T-helper 22 cell (primary cell): ENCODE measurements around the gene PRRT3.
A peak's percentile ranks its signal among the peaks of the same experiment; 100 is the strongest.
"Not testable (repeated sequence)": the region's sequence is repeated elsewhere in the genome, so short reads cannot be mapped to it uniquely, and the experiment has no call there.

Experiments
- DNase-seq: peaks from one replicate; pipeline ENCODE4 v3.0.0-alpha.2; 2020; ENCODE audit warnings: low read depth

Gene PRRT3

DNA sequence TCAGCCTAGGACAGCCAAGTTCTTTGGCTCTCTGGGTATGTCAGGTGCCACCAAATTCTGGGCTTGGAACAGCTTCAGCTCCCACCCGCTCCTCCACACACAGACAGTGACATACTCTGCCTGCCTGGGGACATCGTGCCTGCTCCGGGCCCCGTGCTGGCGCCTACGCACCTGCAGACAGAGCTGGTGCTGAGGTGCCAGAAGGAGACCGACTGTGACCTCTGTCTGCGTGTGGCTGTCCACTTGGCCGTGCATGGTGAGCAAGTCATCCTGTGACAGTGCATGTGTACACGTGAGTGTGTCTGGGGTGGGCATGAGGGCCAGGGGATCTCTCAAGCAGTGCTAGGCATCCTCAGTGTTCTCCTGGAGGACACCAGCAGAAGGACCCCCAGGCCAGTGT is 34.4 kb downstream of the PRRT3 start:
- no peak for DNase-seq

DNA sequence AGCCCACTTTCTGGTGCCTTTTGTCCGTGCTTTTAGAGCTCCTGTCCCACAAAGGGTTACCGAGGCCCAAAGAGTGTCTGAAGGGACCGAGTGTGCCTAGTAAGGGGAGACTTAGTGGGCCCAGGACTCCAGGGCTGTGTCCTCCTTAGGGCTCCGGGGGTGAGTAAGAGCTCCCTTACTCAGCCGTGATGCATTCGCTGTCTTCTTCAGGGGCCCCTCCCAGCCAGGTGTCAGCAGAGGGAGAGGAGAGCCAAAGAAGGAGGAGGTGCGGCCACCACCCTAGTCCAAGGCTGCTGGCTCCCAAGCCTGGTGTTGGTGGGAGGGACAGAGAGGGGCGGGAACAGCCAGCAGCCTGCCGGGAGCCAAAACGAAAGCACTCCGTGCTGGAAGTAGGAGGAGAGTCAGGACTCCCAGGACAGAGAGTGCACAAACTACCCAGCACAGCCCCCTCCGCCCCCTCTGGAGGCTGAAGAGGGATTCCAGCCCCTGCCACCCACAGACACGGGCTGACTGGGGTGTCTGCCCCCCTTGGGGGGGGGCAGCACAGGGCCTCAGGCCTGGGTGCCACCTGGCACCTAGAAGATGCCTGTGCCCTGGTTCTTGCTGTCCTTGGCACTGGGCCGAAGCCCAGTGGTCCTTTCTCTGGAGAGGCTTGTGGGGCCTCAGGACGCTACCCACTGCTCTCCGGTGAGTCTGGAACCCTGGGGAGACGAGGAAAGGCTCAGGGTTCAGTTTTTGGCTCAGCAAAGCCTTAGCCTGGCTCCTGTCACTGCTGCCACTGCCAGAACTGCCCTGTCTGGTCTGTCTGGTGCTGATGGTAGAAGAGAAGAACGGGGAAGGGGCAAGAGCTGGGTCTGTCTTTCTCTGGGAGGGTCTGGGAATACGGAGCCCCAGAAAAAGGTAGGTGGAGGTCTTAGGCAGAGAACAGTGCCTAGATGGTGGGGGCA is 35.2 kb downstream of the PRRT3 start, which contains the start of gene IL17RC:
Gene IL17RC, plus strand, starts transcription at position 365 of the 947 bp plus-strand sequence. Its CDS starts 218 bp downstream, at position 583.
- DNase-seq: no peak

DNA sequence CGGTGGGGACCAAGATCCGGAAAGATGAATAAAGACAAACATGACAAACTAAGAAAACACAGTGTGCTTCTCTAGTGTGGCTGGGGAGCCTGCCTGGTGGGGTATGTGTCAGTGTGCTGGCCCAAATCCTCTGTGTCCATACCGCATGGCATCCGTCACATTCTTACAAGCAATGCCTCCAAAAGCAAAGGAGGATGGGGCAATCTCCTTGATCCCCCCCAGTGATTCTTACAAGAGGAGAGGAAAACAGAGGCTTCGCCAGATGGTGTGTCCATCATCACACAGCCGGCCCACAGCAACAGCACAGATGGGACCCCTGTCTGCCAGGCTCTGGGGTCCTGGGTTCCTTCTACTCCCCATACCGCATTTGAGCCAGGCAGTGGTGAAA is 35.9 kb downstream of the PRRT3 start:
- no peak for DNase-seq

DNA sequence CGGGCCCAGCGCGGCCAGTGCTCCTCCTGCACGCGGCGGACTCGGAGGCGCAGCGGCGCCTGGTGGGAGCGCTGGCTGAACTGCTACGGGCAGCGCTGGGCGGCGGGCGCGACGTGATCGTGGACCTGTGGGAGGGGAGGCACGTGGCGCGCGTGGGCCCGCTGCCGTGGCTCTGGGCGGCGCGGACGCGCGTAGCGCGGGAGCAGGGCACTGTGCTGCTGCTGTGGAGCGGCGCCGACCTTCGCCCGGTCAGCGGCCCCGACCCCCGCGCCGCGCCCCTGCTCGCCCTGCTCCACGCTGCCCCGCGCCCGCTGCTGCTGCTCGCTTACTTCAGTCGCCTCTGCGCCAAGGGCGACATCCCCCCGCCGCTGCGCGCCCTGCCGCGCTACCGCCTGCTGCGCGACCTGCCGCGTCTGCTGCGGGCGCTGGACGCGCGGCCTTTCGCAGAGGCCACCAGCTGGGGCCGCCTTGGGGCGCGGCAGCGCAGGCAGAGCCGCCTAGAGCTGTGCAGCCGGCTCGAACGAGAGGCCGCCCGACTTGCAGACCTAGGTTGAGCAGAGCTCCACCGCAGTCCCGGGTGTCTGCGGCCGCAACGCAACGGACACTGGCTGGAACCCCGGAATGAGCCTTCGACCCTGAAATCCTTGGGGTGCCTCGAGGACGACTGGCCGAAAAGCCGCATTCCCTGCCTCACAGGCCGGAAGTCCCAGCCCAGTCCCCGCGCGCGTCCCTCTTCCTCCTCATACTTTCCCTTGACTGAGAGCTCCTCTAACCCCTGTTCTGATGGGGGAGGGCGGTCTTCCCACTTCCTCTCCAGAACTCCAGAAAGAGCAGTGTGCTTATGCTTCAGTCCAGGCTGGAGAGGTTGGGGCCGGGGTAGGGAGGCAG is 36.7 kb downstream of the PRRT3 start:
- DNase-seq: no peak

DNA sequence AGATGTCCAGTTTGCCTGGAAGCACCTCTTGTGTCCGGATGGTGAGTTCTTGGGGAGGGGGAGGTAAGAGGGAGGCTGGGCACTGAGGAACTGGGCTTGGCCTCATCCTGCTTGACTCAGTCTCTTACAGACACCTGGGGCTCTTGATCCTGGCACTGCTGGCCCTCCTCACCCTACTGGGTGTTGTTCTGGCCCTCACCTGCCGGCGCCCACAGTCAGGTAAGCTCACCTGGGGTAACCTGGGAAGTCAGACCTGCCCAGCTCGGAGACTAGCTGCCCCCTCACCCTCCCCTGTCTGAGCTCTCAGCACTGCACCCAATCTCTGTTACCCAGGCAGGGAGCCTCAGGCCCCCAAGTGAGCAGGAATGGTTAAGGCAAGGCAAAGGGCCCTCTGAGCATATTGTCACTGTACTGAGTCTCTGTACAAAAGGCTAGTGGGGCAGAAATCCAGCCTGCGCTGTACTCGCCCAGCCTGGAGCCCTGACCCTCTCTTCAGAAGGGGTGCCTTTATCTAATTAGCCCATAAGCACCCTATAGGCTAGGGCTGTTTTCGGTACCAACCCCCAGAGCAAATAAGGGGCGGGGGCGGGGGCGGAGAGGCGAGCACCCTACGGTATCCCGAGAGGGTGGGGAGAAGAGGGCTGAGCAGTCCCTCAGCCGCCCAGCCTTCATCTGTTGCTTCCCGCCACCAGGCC is 37.5 kb downstream of the PRRT3 start:
- no peak for DNase-seq

DNA sequence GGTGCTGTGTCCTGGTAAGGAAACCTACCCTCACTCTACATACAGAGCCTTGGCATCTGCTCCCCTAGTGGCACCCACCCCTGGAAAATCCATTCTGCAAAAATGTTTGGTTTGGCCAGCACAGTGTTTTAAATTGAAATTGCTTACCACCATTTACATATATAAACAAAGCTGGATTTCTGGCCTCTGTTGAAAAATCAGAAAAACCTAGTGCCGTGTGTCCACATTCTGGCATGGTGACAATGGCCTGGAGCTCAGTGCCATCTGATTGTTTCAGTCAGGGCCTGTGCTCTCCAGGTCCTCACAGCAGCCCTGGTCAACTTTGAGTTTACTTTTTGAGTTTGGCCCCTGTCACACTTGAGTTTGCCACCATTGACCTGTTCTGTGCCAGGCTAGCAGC is 38.2 kb downstream of the PRRT3 start:
- no peak for DNase-seq

DNA sequence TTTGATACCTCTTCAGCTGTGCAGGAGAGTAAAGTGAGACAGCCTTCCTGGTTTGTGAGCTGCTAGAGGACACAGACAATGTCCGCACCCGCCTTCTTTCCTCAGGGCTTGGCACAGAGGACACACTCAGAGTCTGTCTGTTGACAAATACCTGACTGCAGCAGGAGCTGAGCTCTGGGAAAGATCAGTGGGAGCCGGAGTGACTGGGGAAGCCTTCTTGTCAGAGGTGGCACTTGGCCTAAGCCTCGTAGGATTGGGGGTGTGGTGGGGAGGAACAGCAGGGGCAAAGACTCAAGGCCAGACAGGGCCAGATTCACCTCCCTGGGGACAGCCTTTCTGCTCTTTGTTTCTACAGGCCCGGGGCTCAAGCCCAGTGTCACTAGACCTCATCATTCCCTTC is 38.6 kb downstream of the PRRT3 start:
- DNase-seq: no peak

DNA sequence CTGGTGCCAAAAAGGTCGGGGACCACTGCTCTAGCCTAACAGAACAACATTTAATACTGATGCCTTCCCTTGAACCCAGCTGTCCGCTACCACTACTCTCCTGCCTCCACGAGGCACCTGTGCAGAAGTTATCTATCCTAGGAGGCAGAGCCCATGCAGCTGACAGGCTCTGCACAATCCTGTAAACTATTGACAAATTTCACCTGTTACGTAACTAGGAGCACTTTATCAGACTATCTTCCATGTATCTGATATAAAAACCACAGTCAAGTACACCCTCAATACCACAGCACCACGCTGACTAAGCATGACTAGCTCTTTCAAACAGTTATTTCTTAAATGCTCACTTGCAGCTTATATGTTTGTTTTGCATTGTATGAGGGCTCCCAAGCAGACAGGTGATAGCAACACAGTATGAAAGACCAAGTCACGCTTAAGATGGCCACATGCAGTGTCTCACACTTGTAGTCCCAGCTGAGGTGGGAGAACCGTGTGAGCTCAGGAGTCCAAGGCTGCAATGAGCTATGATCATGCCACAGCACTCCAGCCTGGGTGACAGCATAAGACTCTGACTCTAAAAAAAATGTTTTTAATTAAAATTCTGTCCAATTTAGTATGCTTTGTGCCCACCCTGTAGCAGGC is 39.8 kb downstream of the PRRT3 start:
- peak; percentile 42 for DNase-seq

DNA sequence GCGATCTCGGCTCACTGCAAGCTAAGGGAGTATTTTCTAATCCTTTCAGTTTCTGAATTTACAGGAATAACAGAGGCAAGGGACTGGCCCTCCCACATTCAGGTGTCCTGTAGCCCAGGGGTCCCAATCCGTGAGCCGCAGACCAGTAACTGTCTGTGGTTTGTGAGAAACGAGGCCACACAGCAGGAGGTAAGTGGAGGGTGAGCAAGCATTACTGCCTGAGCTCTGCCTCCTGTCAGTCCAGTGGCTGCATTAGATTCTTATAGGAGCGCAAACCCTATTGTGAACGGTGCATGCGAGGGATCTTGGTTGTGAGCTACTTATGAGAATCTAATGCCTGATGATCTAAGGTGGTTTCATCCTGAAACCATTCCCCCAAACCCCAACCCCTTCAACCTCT is 40.3 kb downstream of the PRRT3 start:
- no peak for DNase-seq

DNA sequence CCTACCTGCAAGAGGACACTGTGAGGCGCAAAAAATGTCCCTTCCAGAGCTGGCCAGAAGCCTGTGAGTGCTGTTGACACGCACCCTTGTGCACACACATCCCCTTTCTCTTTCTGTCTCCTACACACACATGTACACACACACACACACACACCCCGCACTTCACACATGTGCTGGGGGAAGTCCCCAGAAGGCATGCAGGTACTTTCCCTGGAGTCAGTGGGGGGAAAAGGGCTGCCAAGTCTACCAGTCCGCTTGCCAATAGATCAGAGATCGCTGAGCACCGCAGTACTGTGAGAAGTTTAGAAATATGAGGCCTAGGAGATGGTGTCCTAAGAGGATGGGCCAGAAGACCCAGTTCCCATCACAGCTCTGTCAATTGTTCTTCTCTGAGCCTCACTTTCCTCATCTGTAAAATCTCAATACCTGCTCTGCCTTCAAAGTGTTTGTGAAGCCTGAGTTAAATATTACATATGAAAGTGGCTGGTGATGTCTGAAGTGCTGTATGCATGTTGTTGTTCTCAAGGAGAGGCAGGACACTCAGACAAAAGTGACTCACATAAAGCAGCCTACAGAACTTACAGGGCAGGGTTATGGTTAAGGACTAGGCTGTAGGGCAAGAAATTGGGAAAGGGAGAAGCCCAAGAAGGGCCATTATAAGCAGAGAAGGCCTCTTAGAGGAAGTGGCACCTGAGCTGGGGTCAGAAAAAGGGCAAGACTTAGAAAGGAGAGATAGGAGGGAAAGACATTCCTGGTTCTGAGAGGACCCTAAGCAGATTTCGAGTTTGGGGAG is 42.8 kb downstream of the PRRT3 start:
- DNase-seq: no peak

DNA sequence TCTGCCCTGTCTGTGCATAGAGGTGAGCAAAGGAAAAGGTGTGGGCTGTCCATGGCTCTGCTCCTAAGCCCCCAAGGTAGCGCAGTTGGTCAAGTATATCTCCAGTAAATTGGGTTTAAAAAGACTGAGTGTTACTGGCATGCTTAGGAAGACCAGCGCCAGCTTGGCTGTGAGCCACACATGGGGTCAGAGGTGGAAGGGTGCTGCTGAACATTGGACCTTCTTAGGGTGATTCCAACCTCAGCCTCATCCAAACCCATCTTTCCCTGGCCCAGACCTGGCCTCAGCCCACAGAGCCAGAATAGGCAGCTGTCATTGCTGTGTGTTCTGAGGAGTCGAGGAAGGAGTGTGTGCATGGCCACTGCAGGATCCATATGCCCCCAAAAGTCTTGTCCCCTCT is 43.9 kb downstream of the PRRT3 start:
- DNase-seq: no peak

DNA sequence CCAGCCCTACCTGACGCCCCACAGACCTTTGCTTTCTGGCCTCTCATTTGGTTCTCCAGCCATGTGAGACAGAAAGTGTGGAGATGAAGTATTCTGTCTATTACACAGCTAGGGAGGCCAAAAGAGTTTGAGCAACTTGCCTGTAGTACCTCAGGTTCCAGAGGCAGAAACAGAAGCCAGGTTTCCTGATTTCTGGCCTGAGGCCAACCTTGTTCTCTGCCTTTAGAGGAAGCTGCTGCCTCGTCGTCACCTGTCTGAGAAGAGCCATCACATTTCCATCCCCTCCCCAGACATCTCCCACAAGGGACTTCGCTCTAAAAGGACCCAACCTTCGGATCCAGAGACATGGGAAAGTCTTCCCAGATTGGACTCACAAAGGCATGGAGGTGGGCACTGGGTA is 45.7 kb downstream of the PRRT3 start:
- DNase-seq: no peak

DNA sequence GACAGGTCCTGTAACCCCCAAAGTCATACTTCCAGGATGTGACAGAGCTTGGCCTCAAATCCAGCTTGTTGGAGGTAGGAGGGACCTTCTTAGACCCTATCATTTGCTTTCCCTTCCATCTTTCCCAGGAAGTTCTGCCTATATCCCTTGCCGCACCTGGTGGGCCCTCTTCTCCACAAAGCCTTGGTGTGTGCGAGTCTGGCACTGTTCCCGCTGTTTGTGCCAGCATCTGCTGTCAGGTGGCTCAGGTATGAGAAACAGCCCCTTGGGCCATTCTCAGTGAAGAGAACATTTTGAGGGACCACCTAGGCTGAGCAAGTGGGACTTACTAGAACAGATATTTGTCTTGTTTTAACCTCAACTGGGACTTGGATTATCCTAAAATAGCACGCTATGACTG is 48.3 kb downstream of the PRRT3 start:
- DNase-seq: no peak

DNA sequence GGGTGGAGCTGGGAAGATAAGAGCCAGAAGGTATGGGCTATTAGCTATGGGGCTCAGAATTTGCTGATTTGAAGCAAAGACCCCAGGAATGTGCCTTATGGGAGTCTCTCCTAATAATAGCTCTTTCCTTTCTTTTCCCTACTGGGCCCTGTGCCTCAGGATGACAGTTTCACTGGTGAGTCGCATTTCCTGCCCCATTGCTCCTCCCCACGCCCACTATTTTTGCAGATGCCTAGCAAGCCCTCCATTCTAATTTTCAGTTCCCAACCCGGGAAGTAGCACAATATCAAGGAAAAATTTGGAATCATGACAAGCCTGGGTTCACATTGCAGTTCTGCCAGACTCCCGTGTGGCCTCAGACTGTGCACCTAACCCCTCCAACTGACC is 49.0 kb downstream of the PRRT3 start:
- DNase-seq: no peak

DNA sequence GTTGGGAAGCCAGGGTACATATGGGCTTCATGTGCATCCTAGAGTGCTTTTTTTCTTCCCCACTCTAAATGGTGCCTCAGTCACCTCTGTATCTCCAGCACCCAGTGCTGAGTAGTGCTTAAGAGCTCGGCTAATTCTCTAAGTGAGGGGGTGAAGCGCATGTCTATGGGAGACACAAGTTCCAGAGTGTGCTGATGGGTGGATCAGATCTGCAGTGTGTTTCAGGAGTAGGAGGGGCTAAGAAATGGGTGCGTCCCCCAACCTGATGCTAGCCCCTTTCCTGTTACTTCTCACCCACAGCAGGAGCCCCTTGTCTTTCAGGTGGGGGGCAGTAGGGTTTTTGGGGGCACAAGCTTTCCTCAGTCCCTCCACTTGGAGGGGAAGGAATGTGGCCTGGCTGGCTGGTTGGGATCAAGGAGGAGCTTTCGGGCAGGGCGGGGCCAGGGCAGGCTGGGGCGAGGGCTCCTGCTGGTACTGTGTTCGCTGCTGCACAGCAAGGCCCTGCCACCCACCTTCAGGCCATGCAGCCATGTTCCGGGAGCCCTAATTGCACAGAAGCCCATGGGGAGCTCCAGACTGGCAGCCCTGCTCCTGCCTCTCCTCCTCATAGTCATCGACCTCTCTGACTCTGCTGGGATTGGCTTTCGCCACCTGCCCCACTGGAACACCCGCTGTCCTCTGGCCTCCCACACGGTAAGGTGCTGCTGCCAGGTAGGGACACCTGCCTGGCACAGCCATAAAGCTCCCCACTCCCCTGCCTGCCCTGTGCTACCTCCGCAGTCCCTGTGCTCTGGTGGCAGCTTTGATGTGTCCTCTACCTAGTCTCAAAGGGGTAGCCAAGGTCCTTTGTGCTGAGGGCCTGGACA is 49.6 kb downstream of the PRRT3 start, which contains the start of gene IL17RE:
Gene IL17RE, plus strand, starts transcription at position 477 of the 866 bp plus-strand sequence. Its CDS starts 85 bp downstream, at position 562.
- no peak for DNase-seq

DNA sequence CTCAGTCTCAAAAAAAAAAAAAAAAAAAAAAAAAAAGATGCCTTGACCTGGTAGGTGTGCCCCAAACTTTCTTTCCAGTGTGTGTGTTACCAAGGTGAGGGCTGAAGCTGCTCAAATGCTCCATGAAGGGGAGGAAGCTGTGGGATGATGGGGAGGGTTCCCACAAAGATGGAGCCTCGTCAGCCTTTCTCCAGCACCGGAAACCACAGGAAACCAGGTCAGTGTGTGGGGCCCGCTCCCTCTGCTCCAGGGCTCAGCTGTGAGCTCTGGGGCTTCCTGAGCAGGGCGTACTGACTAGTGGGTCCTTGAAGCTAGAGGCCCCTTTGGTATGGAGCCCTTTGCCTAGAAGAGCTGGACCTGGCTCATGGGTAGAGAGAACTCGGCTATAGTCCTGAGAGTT is 50.2 kb downstream of the PRRT3 start:
- DNase-seq: peak; percentile 40

DNA sequence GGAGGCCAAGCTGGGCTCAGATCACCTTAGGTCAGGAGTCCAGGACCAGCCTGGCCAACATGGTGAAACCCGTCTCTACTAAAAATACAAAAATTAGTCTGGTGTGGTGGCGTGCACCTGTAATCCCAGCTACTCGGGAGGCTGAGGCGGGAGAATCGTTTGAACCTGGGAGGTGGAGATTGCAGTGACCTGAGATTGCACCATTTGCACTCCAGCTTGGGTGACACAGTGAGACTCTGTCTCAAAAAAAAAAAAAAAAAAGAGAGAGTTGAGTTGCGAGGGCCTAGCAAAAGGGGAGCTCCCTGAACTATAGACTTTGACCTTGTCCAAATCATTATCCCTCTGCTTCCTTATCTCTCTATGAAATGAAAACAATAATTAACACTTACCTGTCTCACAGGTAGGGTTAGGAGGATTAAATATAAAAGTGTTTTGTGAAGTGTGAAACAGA is 51.2 kb downstream of the PRRT3 start:
- DNase-seq: not testable (repeated sequence)

DNA sequence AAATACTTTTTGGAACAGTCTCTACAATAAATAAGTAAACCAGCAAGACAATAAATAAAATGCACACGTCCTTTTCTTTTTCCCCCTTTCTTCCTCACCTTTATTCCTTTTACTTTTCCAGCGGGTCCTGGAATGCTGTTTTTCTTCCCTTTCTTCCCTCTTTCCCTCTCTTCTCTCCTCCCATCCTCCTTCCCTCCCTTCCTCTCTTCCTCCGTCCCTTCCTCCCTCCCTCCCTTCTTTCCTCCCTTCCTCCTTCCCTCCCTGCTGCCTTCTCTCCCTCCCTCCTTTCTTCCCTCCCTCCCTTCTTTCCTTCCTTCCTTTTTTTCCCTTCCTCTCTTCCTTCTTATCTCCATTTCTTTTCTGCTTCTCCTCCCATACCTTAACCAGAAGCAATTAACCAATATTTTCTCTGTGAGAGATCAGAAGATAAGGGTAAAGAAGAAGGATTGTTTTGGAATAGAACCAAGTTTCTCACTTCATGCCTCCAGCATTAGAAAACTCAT is 52.9 kb downstream of the PRRT3 start:
- no peak for DNase-seq

DNA sequence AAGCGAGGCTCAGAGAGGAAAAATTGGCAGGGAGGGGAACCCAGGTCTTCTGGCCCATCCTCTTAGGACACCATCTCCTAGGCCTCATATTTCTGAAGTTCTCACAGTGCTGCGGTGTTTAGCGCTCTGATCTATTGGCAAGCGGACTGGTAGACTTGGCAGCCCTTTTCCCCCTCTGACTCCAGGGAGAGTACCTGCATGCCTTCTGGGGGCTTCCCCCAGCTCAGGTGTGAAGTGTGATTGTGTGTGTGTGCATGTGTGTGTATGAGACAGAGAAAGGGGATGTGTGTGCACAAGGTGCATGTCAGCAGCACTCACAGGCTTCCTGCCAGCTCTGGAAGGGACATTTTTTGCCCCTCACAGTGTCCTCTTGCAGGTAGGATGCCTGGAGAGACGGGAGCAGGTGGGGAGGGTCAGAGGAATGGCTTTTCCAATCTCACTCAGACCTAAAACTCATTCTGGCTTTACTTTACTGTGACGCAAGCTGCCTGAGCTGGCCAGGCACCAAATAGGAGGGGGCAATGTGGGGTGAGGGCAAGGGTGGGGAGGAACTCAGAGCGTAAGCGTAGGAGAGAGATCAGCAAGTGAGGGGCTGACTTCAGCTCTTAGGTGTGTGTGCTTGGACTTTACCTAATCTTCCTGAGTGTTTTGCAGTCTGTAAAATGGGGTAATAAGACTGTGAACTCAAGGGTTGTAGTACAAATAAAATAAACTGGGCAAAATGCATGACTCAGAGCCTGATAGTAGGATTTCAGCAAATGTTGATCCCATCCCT is 53.6 kb downstream of the PRRT3 start:
- no peak for DNase-seq
